NCI-H82 treated with DMSO at 0.1 percent for 48 hours (cell line): ENCODE results near the gene LSM10.

Experiments used
- DNase-seq: peaks from one replicate; lab custom pipeline; 2025; ENCODE audit not compliant: unreplicated experiment; lab: John Stamatoyannopoulos, UW

LSM10 gene

GRCh38 chr1:36354486-36354885 lies 43.2 kb downstream of the LSM10 start:
- no peak for DNase-seq

DNA sequence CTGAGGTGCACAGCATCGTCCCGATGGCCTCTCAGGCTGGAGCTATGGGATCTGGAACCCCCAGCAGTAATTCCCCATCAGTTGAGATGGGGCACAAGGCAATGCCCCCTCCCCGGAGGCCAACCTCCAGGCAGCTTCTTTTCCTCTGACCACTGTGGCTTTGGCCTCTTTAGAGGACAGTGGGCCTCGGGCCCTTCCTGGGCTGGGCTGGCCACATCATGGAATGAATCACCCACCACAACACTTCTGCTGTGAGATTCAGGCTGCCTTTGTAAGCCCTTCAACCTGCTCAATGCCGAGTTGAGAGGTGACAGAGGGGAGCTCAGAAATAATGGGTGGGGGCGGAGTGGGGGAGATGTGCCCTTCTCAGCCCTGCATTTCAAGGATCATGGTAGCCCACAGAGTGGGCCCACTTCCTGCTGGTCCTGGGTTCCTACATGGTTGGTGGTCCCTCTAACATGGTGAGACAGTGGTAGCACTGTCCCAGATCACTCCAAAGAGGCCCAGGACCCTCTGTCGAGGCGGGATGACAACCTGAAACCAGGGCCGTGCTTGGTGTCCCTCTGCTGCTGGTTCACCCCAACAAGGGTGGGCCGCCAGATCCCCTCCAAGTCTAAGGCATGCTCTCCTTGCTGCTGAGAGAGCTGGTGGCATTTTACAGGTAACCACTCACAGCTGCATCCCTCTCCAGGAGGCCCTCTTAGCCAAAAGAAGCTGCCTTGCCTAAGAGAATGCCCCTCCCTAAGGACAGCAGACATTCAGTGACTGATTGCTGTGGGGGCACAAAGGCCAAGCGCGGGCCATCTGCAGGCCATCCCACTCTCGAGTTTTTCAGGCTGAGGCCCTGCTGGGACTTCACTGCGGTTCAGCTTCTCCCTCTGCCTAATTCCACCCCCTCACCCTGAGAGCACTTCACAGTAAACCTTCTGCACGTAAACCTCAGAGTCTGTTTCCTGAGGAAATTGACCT lies 44.5 kb downstream of the LSM10 start:
- no peak for DNase-seq

GRCh38 chr1:36352125-36352909 lies 45.4 kb downstream of the LSM10 start:
- DNase-seq = no peak

DNA sequence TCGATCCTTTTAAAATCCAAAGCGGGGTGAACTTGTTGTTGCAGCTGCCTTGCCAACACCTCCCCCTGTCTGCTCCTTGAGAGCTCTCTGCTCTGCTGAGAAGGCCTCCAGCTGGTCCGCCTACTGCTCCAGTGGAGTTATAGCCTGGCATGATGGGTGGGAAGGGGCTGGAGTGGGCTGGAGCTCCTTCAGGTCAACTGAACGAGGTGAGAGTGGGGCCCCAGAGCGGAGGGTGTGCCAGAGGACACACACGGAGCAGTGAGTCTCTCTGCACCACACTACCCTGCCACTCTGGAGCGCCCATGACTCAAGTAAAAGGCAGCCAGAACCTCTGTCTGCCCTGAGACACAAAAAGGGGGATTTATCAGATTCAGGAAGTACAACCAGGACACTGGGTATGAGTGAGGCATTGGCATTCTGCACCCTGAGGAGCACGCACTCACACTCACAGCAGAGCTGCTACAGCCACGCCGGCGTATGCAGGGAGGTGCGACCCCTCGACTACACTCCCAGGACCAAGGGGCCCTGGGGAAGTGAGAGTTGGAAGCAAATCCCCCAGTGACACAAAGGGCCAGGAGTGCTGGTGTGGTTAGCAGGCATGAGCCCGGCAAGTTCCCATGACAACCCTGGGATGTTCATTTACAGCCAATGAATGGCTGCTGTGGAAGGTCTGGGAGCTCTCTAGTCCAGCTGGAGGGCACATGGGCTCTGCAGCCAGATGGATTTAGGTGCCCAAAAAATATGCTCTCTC lies 46.3 kb downstream of the LSM10 start:
- no peak for DNase-seq

DNA sequence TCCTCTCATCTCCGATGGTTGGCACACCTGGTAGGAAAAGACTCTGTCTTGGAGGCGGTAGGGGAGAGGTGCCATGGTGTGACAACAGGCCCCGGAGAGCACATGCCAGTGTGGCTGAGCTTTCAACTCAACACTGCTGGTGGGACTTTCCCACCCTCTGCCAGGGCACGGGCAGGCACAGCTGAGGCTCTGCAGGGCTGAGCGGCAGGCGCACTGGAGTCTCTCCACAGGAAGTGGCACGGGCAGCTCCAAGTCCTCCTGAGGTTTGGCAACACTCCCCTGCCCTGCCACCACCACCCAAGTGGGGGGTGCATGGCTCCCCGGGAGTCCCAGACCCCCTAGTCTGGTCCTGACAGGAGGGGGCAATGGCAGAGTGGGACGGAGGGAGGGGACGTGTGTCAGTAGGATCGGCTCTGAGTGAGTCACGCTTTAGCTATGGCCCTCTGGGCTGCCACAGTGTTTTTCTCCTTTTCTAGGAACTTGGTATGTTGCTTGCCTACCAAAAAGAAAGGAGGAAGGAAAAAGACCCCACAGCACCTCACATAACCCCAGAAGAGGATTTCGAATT lies 47.0 kb downstream of the LSM10 start:
- DNase-seq = no peak

GRCh38 chr1:36349839-36350238 lies 47.9 kb downstream of the LSM10 start:
- no peak for DNase-seq

- DNase-seq = no peak
Measured at GRCh38 chr1:36349241-36349671, 48.5 kb downstream of the LSM10 start.

- DNase-seq = no peak
Measured at GRCh38 chr1:36346741-36347370, 50.9 kb downstream of the LSM10 start.

GRCh38 chr1:36345353-36345752 lies 52.4 kb downstream of the LSM10 start:
- no peak for DNase-seq

DNA sequence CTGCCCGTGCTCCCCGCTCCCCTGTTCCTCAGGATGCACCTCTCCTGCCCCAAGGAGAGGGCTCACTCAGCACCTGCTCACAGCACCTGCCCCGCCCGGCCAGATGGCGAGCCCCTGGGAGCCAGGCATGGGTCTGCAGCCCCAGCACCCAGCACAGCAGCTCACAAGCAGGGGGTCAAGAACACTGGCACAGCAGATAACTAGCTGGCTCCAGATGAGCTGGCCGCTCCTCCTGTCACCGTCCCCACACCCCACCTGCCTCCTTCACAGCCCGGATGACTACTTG lies 53.4 kb downstream of the LSM10 start:
- DNase-seq = no peak

DNA sequence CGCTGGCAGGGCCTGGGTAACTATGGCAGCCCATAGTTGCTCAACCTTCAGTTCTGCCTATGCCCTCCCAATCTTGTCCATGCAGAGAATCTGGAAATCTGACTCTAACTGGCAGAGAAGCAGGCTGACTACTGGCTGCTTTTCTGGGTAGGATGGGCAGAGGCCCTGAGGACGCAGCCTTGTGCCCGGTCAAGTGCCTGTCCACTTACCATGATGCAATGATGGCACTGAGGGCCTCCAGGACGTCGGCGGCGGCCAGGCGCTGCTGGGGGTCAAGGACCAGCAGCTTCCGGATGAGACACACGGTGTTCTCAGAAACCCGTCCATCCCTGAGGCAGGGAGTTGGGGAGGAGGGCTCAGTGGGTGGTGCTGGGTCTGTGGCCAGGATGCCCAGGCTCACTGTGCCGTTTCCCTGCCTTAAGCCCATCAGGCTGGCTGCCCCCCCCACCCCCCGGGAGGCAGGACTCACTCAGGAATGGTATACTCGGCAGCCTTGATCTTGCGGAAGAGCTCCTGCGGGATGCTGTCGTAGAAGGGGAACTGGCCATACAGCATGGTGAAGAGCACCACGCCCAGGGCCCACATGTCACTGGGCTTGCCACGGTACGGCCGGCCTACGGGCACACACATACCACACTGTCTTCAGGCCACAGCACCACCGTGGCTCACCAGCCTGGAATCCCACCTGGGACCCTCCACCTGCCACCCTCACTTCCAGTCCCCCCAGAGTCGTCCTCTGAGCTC lies 53.9 kb downstream of the LSM10 start:
- no peak for DNase-seq
